ENCODE results near the gene ANKRD55.

- TF ChIP-seq CTCF (IDR thresholded peaks at IDR 0.05) (no peak), YY1 (IDR thresholded peaks at IDR 0.05; ENCODE audit: low read depth) (no peak), RAD21 (IDR thresholded peaks at IDR 0.05; ENCODE audit: low read length) (no peak), NFIC (IDR thresholded peaks at IDR 0.05; ENCODE audit: borderline replicate concordance) (no peak), MAX (IDR thresholded peaks at IDR 0.05; ENCODE audit: low read depth) (no peak), NRF1 (IDR thresholded peaks at IDR 0.05; ENCODE audit: low read depth, low read length) (no peak), RFX5 (IDR thresholded peaks at IDR 0.05; ENCODE audit: low read length) (no peak), POLR2AphosphoS5 (IDR thresholded peaks at IDR 0.05; ENCODE audit: low read depth, low read length) (no peak), USF2 (IDR thresholded peaks at IDR 0.05; ENCODE audit: borderline replicate concordance, low read depth, low read length) (no peak), JUND (IDR thresholded peaks at IDR 0.05) (no peak), USF1 (IDR thresholded peaks at IDR 0.05; ENCODE audit: borderline replicate concordance, low read depth) (no peak), EZH2phosphoT487 (IDR thresholded peaks at IDR 0.05; ENCODE audit: borderline replicate concordance, low read depth) (no peak), IRF3 (IDR thresholded peaks at IDR 0.05; ENCODE audit: low read depth, low read length) (no peak), EP300 (IDR thresholded peaks at IDR 0.05; ENCODE audit: borderline replicate concordance in 1 of 2, low read depth in 1 of 2, low read length in 1 of 2) (no peak)
These were observed 65.1 kb downstream of the ANKRD55 start for GRCh38 chr5:56168066-56168478.
